GM12878 (cell line): Measurements from ENCODE around the gene AMT. TPM values are rescaled to one million over a fixed set of nuclear protein-coding genes. Genes with fewer than 3 reads are reported as not detected.
A peak's percentile ranks its signal among the peaks of the same experiment; 100 is the strongest.

Experiments
- ATAC-seq: fragments of 200-7000 bp; cut with Tn5 transposase; 3 replicates; pipeline ENCODE4 v1.9.1; 2020; ENCODE audit warnings: mild to moderate bottlenecking, moderate library complexity
- BruUV-seq: library from RNA; stranded (reverse); fragments of 400-500 nt; replicated peaks from 2 replicates; lab custom pipeline; 2021; lab: Mats Ljungman, UMichigan
- CTCF ChIA-PET: fragments of 300-600 bp; sonication (Branson Sonifier 250); formaldehyde crosslinking; extraction: SDS; loops from one replicate; lab custom pipeline; 2021; ENCODE audit warnings: inconsistent platforms; lab: Yijun Ruan, JAX
- POLR2A ChIA-PET: fragments of 350-600 bp; formaldehyde crosslinking; extraction: SDS; loops from one replicate; lab custom pipeline; 2021; ENCODE audit warnings: inconsistent platforms; lab: Charles Lee
- RAD21 ChIA-PET: fragments of 300-600 bp; sonication (Branson Sonifier 250); formaldehyde crosslinking; loops from one replicate; lab custom pipeline; 2023; ENCODE audit warnings: antibody characterized with exemption; ENCODE audit not compliant: unreplicated experiment; lab: Charles Lee
- SMC1A ChIA-PET: fragments of 300-600 bp; sonication (Branson Sonifier 250); formaldehyde crosslinking; loops from one replicate; lab custom pipeline; 2023; ENCODE audit not compliant: unreplicated experiment, uncharacterized antibody; lab: Charles Lee
- DNase-seq: peaks from one replicate; pipeline ENCODE4 v3.0.0-alpha.2; 2011; ENCODE audit warnings: low read depth, low spot score
- FAIRE-seq: peaks from 3 replicates; lab custom pipeline; 2011; peaks lifted over from hg19 to GRCh38; lab: Jason Lieb, UNC
- H2AFZ ChIP-seq: 2 replicates; pipeline ENCODE4 v1.6.0; 2011; ENCODE audit warnings: low read depth, low read length, control low read depth; ENCODE audit not compliant: control insufficient read depth
- H3K27ac ChIP-seq: 2 replicates; pipeline ENCODE4 v1.5.1; 2011; ENCODE audit warnings: control low read depth; ENCODE audit not compliant: control insufficient read depth, insufficient read depth
- H3K27me3 ChIP-seq, 2 experiments: replicated peaks in 1 of 2; 2 replicates each; pipeline versions ENCODE4 v1.6.0 to v1.6.1; 2011; ENCODE audit warnings: low read length in 1 of 2; ENCODE audit not compliant: control insufficient read depth in 2 of 2, insufficient read depth in 2 of 2
- H3K36me3 ChIP-seq, 2 experiments: 2 replicates each; pipeline ENCODE4 v1.5.1; 2011; ENCODE audit warnings: low read length in 1 of 2; ENCODE audit not compliant: control insufficient read depth in 2 of 2, insufficient read depth in 2 of 2
- H3K4me1 ChIP-seq: 2 replicates; pipeline ENCODE4 v1.6.1; 2011; ENCODE audit warnings: mild to moderate bottlenecking, low read length, moderate library complexity, mixed read lengths; ENCODE audit not compliant: control insufficient read depth, insufficient read depth
- H3K4me2 ChIP-seq: 2 replicates; pipeline ENCODE4 v1.6.0; 2011; ENCODE audit warnings: control low read depth; ENCODE audit not compliant: control insufficient read depth, insufficient read depth
- H3K4me3 ChIP-seq: fragments of 200-600 bp; sonication (generic); 2 replicates; pipeline ENCODE4 v1.5.1; 2016
- H3K79me2 ChIP-seq: 2 replicates; pipeline ENCODE4 v1.6.0; 2011; ENCODE audit warnings: low read length; ENCODE audit not compliant: control insufficient read depth, insufficient read depth
- H3K9ac ChIP-seq: 2 replicates; pipeline ENCODE4 v1.8.0; 2011; ENCODE audit warnings: low read length, control low read depth, mixed read lengths; ENCODE audit not compliant: control insufficient read depth, insufficient read depth
- H3K9me3 ChIP-seq: replicated peaks from 3 replicates; pipeline ENCODE4 v1.5.1; 2011; ENCODE audit warnings: mild to moderate bottlenecking, low read length; ENCODE audit not compliant: control insufficient read depth, insufficient read depth
- H4K20me1 ChIP-seq: 2 replicates; pipeline ENCODE4 v1.6.0; 2011; ENCODE audit not compliant: control insufficient read depth, insufficient read depth
- ATF7 ChIP-seq: fragments of 450-650 bp; IDR thresholded peaks from 2 replicates; pipeline ENCODE4 v1.6.1; 2016; ENCODE audit warnings: low read depth, mild to moderate bottlenecking
- CEBPZ ChIP-seq: fragments of 150-350 bp; IDR thresholded peaks from 2 replicates; pipeline ENCODE4 v1.6.1; 2016; ENCODE audit warnings: low read depth, low read length
- CREB1 ChIP-seq: IDR thresholded peaks from 2 replicates; pipeline ENCODE4 v1.6.1; 2012; ENCODE audit warnings: low read depth, mild to moderate bottlenecking, inconsistent platforms
- DPF2 ChIP-seq: fragments of 450-650 bp; IDR thresholded peaks from 2 replicates; pipeline ENCODE4 v1.6.1; 2017; ENCODE audit warnings: mild to moderate bottlenecking
- E2F8 ChIP-seq: fragments of 450-650 bp; IDR thresholded peaks from 2 replicates; pipeline ENCODE4 v1.6.1; 2018; ENCODE audit warnings: mild to moderate bottlenecking, low read depth, moderate library complexity; ENCODE audit not compliant: partially characterized antibody
- ETV6 ChIP-seq, 2 experiments: fragments of 450-650 bp in 1 of 2; IDR thresholded peaks in 1 of 2; conservative IDR thresholded peaks in 1 of 2; 2 replicates each; pipeline ENCODE4 v1.6.1; 2014; ENCODE audit warnings: antibody characterized with exemption in 1 of 2, borderline replicate concordance in 1 of 2, low read depth in 1 of 2, mild to moderate bottlenecking in 1 of 2, moderate library complexity in 1 of 2
- EZH2 ChIP-seq: IDR thresholded peaks from 2 replicates; pipeline ENCODE4 v1.6.1; 2012; ENCODE audit warnings: low read depth, mild to moderate bottlenecking, control low read depth, inconsistent platforms, low read length, borderline replicate concordance; ENCODE audit not compliant: control insufficient read depth
- FOXM1 ChIP-seq: IDR thresholded peaks from 2 replicates; pipeline ENCODE4 v1.6.1; 2012; ENCODE audit warnings: low read depth, mild to moderate bottlenecking, inconsistent platforms, low read length, moderate library complexity
- GATAD2B ChIP-seq: fragments of 450-650 bp; conservative IDR thresholded peaks from 2 replicates; pipeline ENCODE4 v1.6.1; 2017; ENCODE audit warnings: low read depth, mild to moderate bottlenecking, moderate library complexity
- IKZF2 ChIP-seq, 2 experiments: fragments of 450-650 bp; IDR thresholded peaks; 2 replicates each; pipeline ENCODE4 v1.6.1; 2017; ENCODE audit warnings: mild to moderate bottlenecking in 2 of 2, moderate library complexity in 2 of 2
- NBN ChIP-seq: fragments of 450-650 bp; IDR thresholded peaks from 2 replicates; pipeline ENCODE4 v1.6.1; 2016
- NR2F1 ChIP-seq: fragments of 450-650 bp; conservative IDR thresholded peaks from 2 replicates; pipeline ENCODE4 v1.6.1; 2017; ENCODE audit warnings: mild to moderate bottlenecking
- POLR2AphosphoS5 ChIP-seq: IDR thresholded peaks from 2 replicates; pipeline ENCODE4 v1.6.1; 2011; ENCODE audit warnings: mild to moderate bottlenecking, low read length, inconsistent platforms
- RELA ChIP-seq: fragments of 450-650 bp; IDR thresholded peaks from 2 replicates; pipeline ENCODE4 v1.8.0; 2014; ENCODE audit warnings: borderline replicate concordance; ENCODE audit not compliant: partially characterized antibody
- SMAD5 ChIP-seq: IDR thresholded peaks from 2 replicates; pipeline ENCODE4 v1.6.1; 2016; ENCODE audit warnings: antibody characterized with exemption, low read depth
- SUPT20H ChIP-seq: IDR thresholded peaks from 2 replicates; pipeline ENCODE4 v1.6.1; 2011; ENCODE audit warnings: low read depth, mild to moderate bottlenecking, low read length, moderate library complexity, borderline replicate concordance; ENCODE audit not compliant: control insufficient read depth
- WRNIP1 ChIP-seq: IDR thresholded peaks from 2 replicates; pipeline ENCODE4 v1.6.1; 2011; ENCODE audit warnings: low read depth, low read length, improper control_type of control experiment, borderline replicate concordance
- whole genome bisulfite sequencing: methylation state at CpG from one replicate; pipeline ENCODE4 v1.1.6; 2016; ENCODE audit warnings: low lambda C conversion rate; ENCODE audit not compliant: insufficient replicate concordance, insufficient coverage; ENCODE audit errors: missing lambda C conversion rate; 5-methylcytosine and 5-hydroxymethylcytosine counted together
- in situ Hi-C: fragments of 300-500 bp; cut with MboI; formaldehyde crosslinking; loops from 9 replicates; pipeline ENCODE4 v1.14.3; 2018; ENCODE audit warnings: mixed read lengths
- intact Hi-C: fragments of 100-400 bp; cut with micrococcal nuclease; formaldehyde crosslinking; loops from one replicate; pipeline ENCODE4 v1.14.2; 2022; ENCODE audit not compliant: unreplicated experiment
- polyA plus RNA-seq, 11 experiments: library from polyadenylated mRNA; depleted of rRNA in 4 of 11; unstranded in 6 of 11; stranded (reverse) in 5 of 11; fragments of >200 nt; fragmentation: Nextera tagmentation in 4 of 11; fragmentation: Illumina TruSeq in 1 of 11; extraction: Ambion mirVana in 4 of 11; extraction: Trizol in 1 of 11; gene quantifications; 1 replicate in 1 of 11; 2 replicates in 10 of 11; pipeline versions ENCODE4 v1.2.1 to v1.2.3, GENCODE V29; 2011 to 2016; ENCODE audit warnings: inconsistent platforms in 2 of 11, missing spikeins in 2 of 11, low read depth in 1 of 11
- total RNA-seq, 4 experiments: library from RNA; depleted of rRNA in 3 of 4; stranded (reverse); fragments of >200 nt in 3 of 4; fragmentation: Illumina TruSeq in 1 of 4; extraction: Trizol in 1 of 4; gene quantifications; 2 replicates each; pipeline versions ENCODE4 v1.2.1 to v1.2.3, GENCODE V29; 2013 to 2021

The AMT gene
- total and polyA plus RNA-seq, 10 of the 15 experiments (the other 5 are each of a cell fraction or from before 2014, with no cell fraction given): 0.45 to 7.2 (median 2.6) TPM

- peaks cover 33% of the 10 kb centered on the region for H3K4me1 ChIP-seq
- H2AFZ ChIP-seq: peak overlapping the region; percentile 22; the same call in 1 of the 2 replicates
- 0% methylated on average over 4 of the region's 4 CpGs for WGBS
- BruUV-seq: no TSS peak
- ChIA-PET POLR2A (interaction anchor here (0.8 to 6.6 kb wide), 10 partner anchors 13 to 76 kb away, joined by 3 to 36 read pairs (median 5); partner anchors contain the start of genes NICN1 and USP4), SMC1A (interaction anchor here (0.9 to 5.2 kb wide), 8 partner anchors 10 to 76 kb away, joined by 3 to 37 read pairs (median 4); partner anchors contain the start of gene USP4), CTCF (interaction anchor here (0.6 to 4.1 kb wide), 14 partner anchors 10 to 255 kb away, joined by 3 to 48 read pairs (median 4); partner anchors contain the start of genes NICN1 and USP4), RAD21 (interaction anchor here (0.9 to 3.3 kb wide), 13 partner anchors 13 to 114 kb away, joined by 3 to 35 read pairs (median 4); partner anchors contain the start of genes NICN1 and USP4)
- FAIRE-seq (peak; percentile 35), ATAC-seq (peak; percentile 63), DNase-seq (peak; percentile 57)
- intact Hi-C loops (loop anchor here (1.0 to 10.0 kb wide), 2 partner anchors 33 to 321 kb away; partner anchors contain the start of gene QRICH1), in situ Hi-C loops (no loop called here)
- H3K36me3 ChIP-seq: peaks cover 2 to 11% of the 10 kb centered on the region in 2 experiments; a peak in 3 of 4 replicates
- peaks cover 31% of the 10 kb centered on the region for H3K79me2 ChIP-seq
- H3K27me3 ChIP-seq: no peaks in the 10 kb centered on the region
- no peaks in the 10 kb centered on the region for H4K20me1 ChIP-seq
- peak overlapping the region; percentile 78 for H3K27ac ChIP-seq
- H3K9ac ChIP-seq: peak overlapping the region; percentile 5; the same call in 1 of the 2 replicates
- peak overlapping the region; percentile 70 for H3K4me2 ChIP-seq
- H3K4me3 ChIP-seq: peak overlapping the region; percentile 2; the same call in 1 of the 2 replicates
- H3K9me3 ChIP-seq: no peaks in the 10 kb centered on the region; the same call in 2 of the 3 replicates
- peak; percentile 64 to 75; a peak in 2 of 4 replicates for TF ChIP-seq IKZF2 (IDR thresholded peaks at IDR 0.05)
- TF ChIP-seq GATAD2B: 0 out of 2 replicates have a peak, but pooled peaks have one; percentile 49
- TF ChIP-seq SUPT20H: no peak
- TF ChIP-seq SMAD5: peak; percentile 35; the same call in 1 of the 2 replicates
- 0 out of 2 replicates have a peak, but pooled peaks have one; percentile 44 for TF ChIP-seq NR2F1
- peak; percentile 31 for TF ChIP-seq E2F8
- TF ChIP-seq CEBPZ: no peak
- 0 out of 2 replicates have a peak, but pooled peaks have one; percentile 33 for TF ChIP-seq ATF7
- TF ChIP-seq EZH2: no peak
- 0 out of 2 replicates have a peak, but pooled peaks have one; percentile 55 for TF ChIP-seq NBN
- TF ChIP-seq RELA: peak; percentile 59
- no peak for TF ChIP-seq POLR2AphosphoS5
- peak; percentile 82 for TF ChIP-seq DPF2
- peak in 1 of 2 experiments; percentile 86; a peak in 1 of 4 replicates for TF ChIP-seq ETV6 (conservative IDR thresholded peaks at IDR 0.05 in 1 of 2, IDR thresholded peaks at IDR 0.05 in 1 of 2; ENCODE audit: borderline replicate concordance in 1 of 2, low read depth in 1 of 2)
- peak; percentile 57 for TF ChIP-seq CREB1
- TF ChIP-seq FOXM1: no peak
- no peak for TF ChIP-seq WRNIP1
Observed at GRCh38 chr3:49415931-49416601, 6.2 kb downstream of the AMT start.
